Psoas muscle (tissue), 8 donors: ENCODE results near the gene ZNF275. TPM values are rescaled to one million over a fixed set of nuclear protein-coding genes. Genes with fewer than 3 reads are reported as not detected.
"Not testable (repeated sequence)": the region's sequence is repeated elsewhere in the genome, so short reads cannot be mapped to it uniquely, and the experiment has no call there.

Experiments
- ATAC-seq, 4 donors: fragments of 200-7000 bp; cut with Tn5 transposase; one replicate each; pipeline ENCODE4 v1.9.1; 2020; ENCODE audit warnings: moderate library complexity in 3 of 4, mild to moderate bottlenecking in 2 of 4
- DNase-seq, 2 donors: peaks; one replicate each; pipeline ENCODE4 v3.0.0-alpha.2; 2020
- H3K27ac ChIP-seq: fragments of 200-600 bp; one replicate; pipeline ENCODE4 v1.8.0; 2022
- H3K27me3 ChIP-seq, 3 donors: fragments of 200-600 bp in 1 of 3; one replicate each; pipeline versions ENCODE4 v1.6.1 to v1.8.0; 2013 to 2022; ENCODE audit warnings: low read length in 2 of 3, mild to moderate bottlenecking in 2 of 3, moderate library complexity in 1 of 3; ENCODE audit not compliant: insufficient read depth in 3 of 3
- H3K36me3 ChIP-seq, 2 donors: fragments of 200-600 bp in 1 of 2; one replicate each; pipeline versions ENCODE4 v1.6.1 to v1.8.0; 2013 to 2022; ENCODE audit warnings: low read depth in 1 of 2, mild to moderate bottlenecking in 1 of 2, moderate library complexity in 1 of 2; ENCODE audit not compliant: insufficient read depth in 1 of 2
- H3K4me1 ChIP-seq: fragments of 200-600 bp; one replicate; pipeline ENCODE4 v1.8.0; 2022
- H3K4me3 ChIP-seq: fragments of 200-600 bp; one replicate; pipeline ENCODE4 v1.8.0; 2022; ENCODE audit warnings: mild to moderate bottlenecking
- H3K9me3 ChIP-seq: fragments of 200-600 bp; one replicate; pipeline ENCODE4 v1.8.0; 2022
- CTCF ChIP-seq: fragments of 200-600 bp; IDR thresholded peaks from one replicate; pipeline ENCODE4 v1.8.0; 2022; ENCODE audit warnings: antibody characterized with exemption
- WGBS, 3 donors: extraction: QIAGEN DNeasy Blood & Tissue Kit; methylation state at CpG; one replicate each; pipeline versions ENCODE4 v1.1.6 to v1.1.7; 2013; 5-methylcytosine and 5-hydroxymethylcytosine counted together
- intact Hi-C, 2 donors: fragments of 100-400 bp; cut with DNase I; formaldehyde crosslinking; loops; one replicate each; pipeline versions ENCODE4 v1.11.0 to v1.14.2; 2022
- polyA plus RNA-seq, 3 donors: library from polyadenylated mRNA; stranded (reverse); fragments of 200-250 nt; gene quantifications; one replicate each; pipeline ENCODE4 v1.2.3, GENCODE V29; 2013
- total RNA-seq, 4 donors: library from RNA; stranded (reverse); fragmentation: NEBNext Ultra II Directional in 2 of 4; extraction: Animal tissue kit (Norgen Biotek cat#: 25700) in 2 of 4; gene quantifications; one replicate each; pipeline versions ENCODE4 v1.2.1 to v1.2.4, GENCODE V29; 2021 to 2023
- donor health status: healthy with polysubstance abuse.
- donor health status: DM: no; HTN: no; CAD: no; lungs with moderate emphysema.
- donor health status: Bipolar disorder and iron deficiency.
- donor health status: healthy.
- donor health status: DM: yes; HTN: yes; CAD: no.
- donor health status: DM: no; HTN: no; CAD: no.
- donor health status: DM: no; HTN: no; CAD: no.
- donor health status: DM: yes; HTN: yes; CAD: no.

The ZNF275 gene
- total and polyA plus RNA-seq, 7 donors, result 2.4 to 7.7 (median 5.5) TPM

GRCh38 chrX:153318811-153319210 is 15.1 kb upstream of the ZNF275 start:
- DNase-seq (no peak), ATAC-seq (no peak)
- no peaks in the 10 kb centered on the region for H3K36me3 ChIP-seq
- H3K27me3 ChIP-seq, result peaks cover 0 to 12% (median 2%) of the 10 kb centered on the region in 3 donors
- WGBS, 3 donors, result 58 to 94% (median 84%) methylated on average over 3 to 7 of the region's 7 CpGs
- TF ChIP-seq CTCF, result no peak
- intact Hi-C loops, result no loop called here
- peaks cover 6% of the 10 kb centered on the region for H3K9me3 ChIP-seq
- no peak overlapping the region for H3K4me3 ChIP-seq
- no peaks in the 10 kb centered on the region for H3K4me1 ChIP-seq
- H3K27ac ChIP-seq, result no peak overlapping the region

GRCh38 chrX:153319295-153320046 is 14.5 kb upstream of the ZNF275 start:
- H3K27me3 ChIP-seq, result peaks cover 0 to 12% (median 2%) of the 10 kb centered on the region in 3 donors
- H3K27ac ChIP-seq, result no peak overlapping the region
- no peak for DNase-seq
- no peaks in the 10 kb centered on the region for H3K4me1 ChIP-seq
- 62 to 66% (median 64%) methylated on average over 17 to 33 of the region's 33 CpGs for WGBS, 3 donors
- H3K9me3 ChIP-seq, result peaks cover 6% of the 10 kb centered on the region
- TF ChIP-seq CTCF, result no peak
- H3K4me3 ChIP-seq, result no peak overlapping the region
- ATAC-seq, result no peak
- H3K36me3 ChIP-seq, result no peaks in the 10 kb centered on the region
- intact Hi-C loops, result no loop called here

GRCh38 chrX:153320047-153320443 is 13.9 kb upstream of the ZNF275 start:
- peaks cover 0 to 12% (median 2%) of the 10 kb centered on the region in 3 donors for H3K27me3 ChIP-seq
- WGBS, 3 donors, result 93 to 100% (median 100%) methylated on average over 1 of the region's 1 CpG
- H3K4me1 ChIP-seq, H3K36me3 ChIP-seq, H3K9me3 ChIP-seq, H3K27ac ChIP-seq, intact Hi-C loops, H3K4me3 ChIP-seq, ATAC-seq, DNase-seq: not testable (repeated sequence)

- Histone ChIP-seq H3K36me3 (no peaks in the 10 kb centered on the region), H3K27me3 (peaks cover 0 to 12% (median 2%) of the 10 kb centered on the region in 3 donors), H3K27ac (no peak overlapping the region), H3K9me3 (peaks cover 11% of the 10 kb centered on the region), H3K4me3 (no peak overlapping the region), H3K4me1 (no peaks in the 10 kb centered on the region)
- intact Hi-C loops, result no loop called here
- DNase-seq (no peak), ATAC-seq (no peak)
- 0 to 35% (median 10%) methylated on average over 3 to 8 of the region's 13 CpGs for WGBS, 3 donors
- TF ChIP-seq CTCF, result no peak
Measured at GRCh38 chrX:153320555-153321184, 13.3 kb upstream of the ZNF275 start.

- ATAC-seq (no peak), DNase-seq (no peak)
- 19 to 47% (median 22%) methylated on average over 12 to 31 of the region's 36 CpGs for WGBS, 3 donors
- no peak within 1 kb of the TSS for H3K27ac ChIP-seq
- no peak within 1 kb of the TSS for H3K4me3 ChIP-seq
- TF ChIP-seq CTCF, result no peak
- H3K27me3 ChIP-seq, result peaks cover 0 to 12% (median 2%) of the 10 kb centered on the region in 3 donors
- H3K36me3 ChIP-seq, result no peaks in the 10 kb centered on the region
- H3K9me3 ChIP-seq, result peaks cover 16% of the 10 kb centered on the region
- H3K4me1 ChIP-seq, result no peaks in the 10 kb centered on the region
- intact Hi-C loops, result no loop called here
Measured at GRCh38 chrX:153321381-153322124, 12.4 kb upstream of the ZNF275 start, which contains the start of gene PNMA6F. PNMA6F (minus strand) TSS chrX:153321767; CDS start chrX:153320674, 1,093 bp downstream.
